Naive thymus-derived CD8-positive, alpha-beta T cell (primary cell): Measurements from ENCODE around the gene IL12RB2. TPM values are rescaled to one million over a fixed set of nuclear protein-coding genes. Genes with fewer than 3 reads are reported as not detected.
A peak's percentile ranks its signal among the peaks of the same experiment; 100 is the strongest.

Source experiments
- ATAC-seq, 2 donors: fragments of 150-1000 bp; cut with Tn5 transposase in 1 of 2; sonication (Bioruptor Pico), chemical (Tn5 transposase) in 1 of 2; 1 replicate in 1 of 2; 2 replicates in 1 of 2; pipeline ENCODE4 v1.10.0; 2021; ENCODE audit warnings: mild to moderate bottlenecking in 2 of 2, moderate library complexity in 2 of 2
- POLR2A ChIA-PET: fragments of 350-600 bp; sonication (Branson Sonifier 250); formaldehyde crosslinking; loops from one replicate; lab custom pipeline; 2021; ENCODE audit warnings: antibody characterized with exemption; lab: Charles Lee
- DNase-seq, 10 donors: peaks; one replicate each; pipeline versions ENCODE4 v3.0.0 to v3.0.0-alpha.2; 2020 to 2022
- H3K27ac Mint-ChIP-seq, 10 donors: one replicate each; pipeline ENCODE4 v1.8.0; 2020 to 2022; ENCODE audit warnings: mild to moderate bottlenecking in 10 of 10, mixed read lengths in 10 of 10, moderate library complexity in 4 of 10, inconsistent platforms in 1 of 10
- H3K27me3 Mint-ChIP-seq, 5 donors: one replicate each; pipeline ENCODE4 v1.8.0; 2021 to 2022; ENCODE audit warnings: mixed read lengths in 5 of 5
- H3K36me3 Mint-ChIP-seq, 3 donors: one replicate each; pipeline ENCODE4 v1.8.0; 2020 to 2022; ENCODE audit warnings: mixed read lengths in 3 of 3, mild to moderate bottlenecking in 2 of 3, inconsistent platforms in 1 of 3
- H3K4me1 Mint-ChIP-seq, 4 donors: one replicate each; pipeline ENCODE4 v1.8.0; 2021 to 2022; ENCODE audit warnings: mixed read lengths in 4 of 4
- H3K4me3 Mint-ChIP-seq, 10 donors: one replicate each; pipeline ENCODE4 v1.8.0; 2020 to 2022; ENCODE audit warnings: mild to moderate bottlenecking in 10 of 10, mixed read lengths in 10 of 10, moderate library complexity in 6 of 10, inconsistent platforms in 1 of 10
- H3K9me3 Mint-ChIP-seq, 9 donors: one replicate each; pipeline ENCODE4 v1.8.0; 2020 to 2022; ENCODE audit warnings: mixed read lengths in 9 of 9, mild to moderate bottlenecking in 3 of 9, inconsistent platforms in 1 of 9, moderate library complexity in 1 of 9
- polyA plus RNA-seq, 3 donors: library from polyadenylated mRNA; unstranded; fragments of 300-500 nt; fragmentation: Illumina TruSeq; gene quantifications; one replicate each; pipeline ENCODE4 v1.2.3, GENCODE V29; 2021
- total RNA-seq, 8 experiments: library from RNA in 2 of 8; stranded (reverse) in 2 of 8; gene quantifications; one replicate each; pipeline ENCODE4 v1.2.3 and lab custom pipeline; 2021 to 2026

Gene IL12RB2, protein sequence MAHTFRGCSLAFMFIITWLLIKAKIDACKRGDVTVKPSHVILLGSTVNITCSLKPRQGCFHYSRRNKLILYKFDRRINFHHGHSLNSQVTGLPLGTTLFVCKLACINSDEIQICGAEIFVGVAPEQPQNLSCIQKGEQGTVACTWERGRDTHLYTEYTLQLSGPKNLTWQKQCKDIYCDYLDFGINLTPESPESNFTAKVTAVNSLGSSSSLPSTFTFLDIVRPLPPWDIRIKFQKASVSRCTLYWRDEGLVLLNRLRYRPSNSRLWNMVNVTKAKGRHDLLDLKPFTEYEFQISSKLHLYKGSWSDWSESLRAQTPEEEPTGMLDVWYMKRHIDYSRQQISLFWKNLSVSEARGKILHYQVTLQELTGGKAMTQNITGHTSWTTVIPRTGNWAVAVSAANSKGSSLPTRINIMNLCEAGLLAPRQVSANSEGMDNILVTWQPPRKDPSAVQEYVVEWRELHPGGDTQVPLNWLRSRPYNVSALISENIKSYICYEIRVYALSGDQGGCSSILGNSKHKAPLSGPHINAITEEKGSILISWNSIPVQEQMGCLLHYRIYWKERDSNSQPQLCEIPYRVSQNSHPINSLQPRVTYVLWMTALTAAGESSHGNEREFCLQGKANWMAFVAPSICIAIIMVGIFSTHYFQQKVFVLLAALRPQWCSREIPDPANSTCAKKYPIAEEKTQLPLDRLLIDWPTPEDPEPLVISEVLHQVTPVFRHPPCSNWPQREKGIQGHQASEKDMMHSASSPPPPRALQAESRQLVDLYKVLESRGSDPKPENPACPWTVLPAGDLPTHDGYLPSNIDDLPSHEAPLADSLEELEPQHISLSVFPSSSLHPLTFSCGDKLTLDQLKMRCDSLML
- total RNA-seq (not detected), polyA plus RNA-seq (under 1 TPM; 0.11 to 0.52 (median 0.11) TPM), total RNA-seq (lab: John Stamatoyannopoulos, UW) (0.14 to 6.4 (median 0.71) reads per million in 6 experiments)

DNA sequence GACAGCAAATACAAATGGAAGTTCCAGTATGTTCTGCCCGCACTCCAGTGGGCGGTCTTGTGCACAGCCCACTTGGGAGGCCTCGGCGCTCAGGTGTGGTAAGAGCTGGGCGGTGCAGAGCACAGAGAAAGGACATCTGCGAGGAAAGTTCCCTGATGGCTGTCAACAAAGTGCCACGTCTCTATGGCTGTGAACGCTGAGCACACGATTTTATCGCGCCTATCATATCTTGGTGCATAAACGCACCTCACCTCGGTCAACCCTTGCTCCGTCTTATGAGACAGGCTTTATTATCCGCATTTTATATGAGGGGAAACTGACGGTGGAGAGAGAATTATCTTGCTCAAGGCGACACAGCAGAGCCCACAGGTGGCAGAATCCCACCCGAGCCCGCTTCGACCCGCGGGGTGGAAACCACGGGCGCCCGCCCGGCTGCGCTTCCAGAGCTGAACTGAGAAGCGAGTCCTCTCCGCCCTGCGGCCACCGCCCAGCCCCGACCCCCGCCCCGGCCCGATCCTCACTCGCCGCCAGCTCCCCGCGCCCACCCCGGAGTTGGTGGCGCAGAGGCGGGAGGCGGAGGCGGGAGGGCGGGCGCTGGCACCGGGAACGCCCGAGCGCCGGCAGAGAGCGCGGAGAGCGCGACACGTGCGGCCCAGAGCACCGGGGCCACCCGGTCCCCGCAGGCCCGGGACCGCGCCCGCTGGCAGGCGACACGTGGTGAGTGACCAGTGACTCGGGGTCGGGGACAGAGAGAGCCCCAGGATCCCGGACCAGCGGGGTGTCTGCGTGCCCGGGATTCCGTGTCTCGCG lies at the start of gene IL12RB2:
TSS of gene IL12RB2 (plus strand) at position 623 of the 810 bp plus-strand sequence. CDS start 12,496 bp downstream, outside the sequence.
- POLR2A ChIA-PET, result no interaction called here
- H3K27ac Mint-ChIP-seq, result peak within 1 kb of the TSS in 2 of 10 donors; percentile 33 to 65
- H3K4me1 Mint-ChIP-seq, result peaks cover 3 to 19% (median 10%) of the 10 kb centered on the region in 4 donors
- peaks cover 15 to 30% (median 19%) of the 10 kb centered on the region in 5 donors for H3K27me3 Mint-ChIP-seq
- peak within 1 kb of the TSS; percentile 72 to 89 (median 84) for H3K4me3 Mint-ChIP-seq
- H3K36me3 Mint-ChIP-seq, result peaks cover 0 to 2% (median 0%) of the 10 kb centered on the region in 3 donors
- ATAC-seq, result peak; percentile 77
- peak in 6 of 10 donors; percentile 3 to 22 (median 16) for DNase-seq
- no peaks in the 10 kb centered on the region for H3K9me3 Mint-ChIP-seq

DNA sequence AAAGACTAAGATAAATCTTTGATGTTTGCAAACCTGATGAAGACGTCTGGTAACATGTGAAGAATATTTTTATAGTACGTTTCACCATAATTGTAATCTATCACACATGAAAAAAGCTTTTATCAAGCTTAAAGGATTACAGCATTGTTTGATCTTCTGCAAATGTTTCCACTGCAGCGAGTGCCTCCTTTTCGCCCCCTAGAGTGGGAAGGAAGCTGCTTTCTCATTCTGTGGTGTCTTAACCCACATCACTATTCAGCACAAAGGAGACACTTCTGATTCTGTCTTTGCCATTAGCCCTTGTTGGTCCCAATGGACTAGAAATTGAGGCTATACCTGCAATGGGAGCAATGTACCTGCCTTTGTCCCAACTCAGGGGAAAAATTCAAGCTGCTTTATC lies 46.0 kb upstream of the IL12RB2 start:
- Mint-ChIP-seq H3K27ac (peak overlapping the region in 2 of 10 donors; percentile 7 to 51), H3K9me3 (no peaks in the 10 kb centered on the region), H3K4me1 (peaks cover 13 to 38% (median 28%) of the 10 kb centered on the region in 4 donors), H3K36me3 (no peaks in the 10 kb centered on the region), H3K27me3 (no peaks in the 10 kb centered on the region), H3K4me3 (peak overlapping the region in 7 of 10 donors; percentile 2 to 57 (median 29))
- POLR2A ChIA-PET, result no interaction called here
- peak in 9 of 10 donors; percentile 1 to 65 (median 41) for DNase-seq
- ATAC-seq, result peak; percentile 94 to 97

DNA sequence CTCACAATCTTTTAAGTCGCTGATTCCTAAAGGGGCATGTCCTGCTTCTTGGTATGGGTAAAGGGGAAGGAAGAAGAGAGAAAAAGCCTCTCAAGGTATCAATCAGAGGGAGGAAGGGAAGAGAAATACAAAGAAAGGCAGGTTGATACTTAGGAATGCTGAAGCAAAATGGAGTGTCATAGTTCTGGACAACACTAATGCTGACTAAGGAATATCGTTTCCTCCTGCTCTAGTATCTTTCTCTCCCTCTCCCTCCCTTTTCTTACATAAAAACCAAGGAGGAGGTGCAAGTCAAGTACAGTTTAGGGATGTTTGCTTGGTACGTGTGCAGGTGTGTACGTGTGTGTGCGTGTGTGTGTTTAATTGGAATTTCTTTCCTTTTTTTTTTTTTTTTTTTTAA lies 44.9 kb upstream of the IL12RB2 start:
- no peak overlapping the region for H3K27ac Mint-ChIP-seq
- peaks cover 13 to 38% (median 28%) of the 10 kb centered on the region in 4 donors for H3K4me1 Mint-ChIP-seq
- H3K27me3 Mint-ChIP-seq, result no peaks in the 10 kb centered on the region
- POLR2A ChIA-PET, result no interaction called here
- ATAC-seq (no peak), DNase-seq (no peak)
- no peaks in the 10 kb centered on the region for H3K9me3 Mint-ChIP-seq
- H3K4me3 Mint-ChIP-seq, result no peak overlapping the region
- H3K36me3 Mint-ChIP-seq, result no peaks in the 10 kb centered on the region

DNA sequence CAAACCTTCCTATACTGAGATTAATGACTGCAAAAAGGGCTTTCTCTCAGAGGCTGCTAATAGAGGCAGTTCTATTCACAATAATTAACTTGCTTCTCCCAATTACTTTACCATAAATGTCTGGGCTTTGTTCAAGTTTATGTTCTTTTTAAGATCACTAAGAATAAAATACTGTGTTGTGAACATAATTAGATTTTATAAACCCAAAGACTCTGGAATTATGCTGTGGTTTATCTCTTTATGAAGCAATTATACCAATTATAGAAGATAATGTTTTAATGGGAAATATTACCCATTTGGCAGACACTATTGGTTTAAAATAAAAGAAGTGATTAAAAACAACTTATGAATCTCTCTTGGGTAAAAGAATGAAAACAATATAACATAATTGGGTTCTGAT lies 43.5 kb upstream of the IL12RB2 start:
- Mint-ChIP-seq H3K4me1 (peaks cover 13 to 38% (median 28%) of the 10 kb centered on the region in 4 donors), H3K4me3 (peak overlapping the region in 1 of 10 donors; percentile 73), H3K36me3 (no peaks in the 10 kb centered on the region), H3K27ac (peak overlapping the region in 1 of 10 donors; percentile 75), H3K27me3 (no peaks in the 10 kb centered on the region), H3K9me3 (no peaks in the 10 kb centered on the region)
- POLR2A ChIA-PET, result interaction anchor here (0.7 kb wide), 1 partner anchor 172 kb away, joined by 3 read pairs; no protein-coding TSS in a partner anchor
- no peak for ATAC-seq
- DNase-seq, result no peak

DNA sequence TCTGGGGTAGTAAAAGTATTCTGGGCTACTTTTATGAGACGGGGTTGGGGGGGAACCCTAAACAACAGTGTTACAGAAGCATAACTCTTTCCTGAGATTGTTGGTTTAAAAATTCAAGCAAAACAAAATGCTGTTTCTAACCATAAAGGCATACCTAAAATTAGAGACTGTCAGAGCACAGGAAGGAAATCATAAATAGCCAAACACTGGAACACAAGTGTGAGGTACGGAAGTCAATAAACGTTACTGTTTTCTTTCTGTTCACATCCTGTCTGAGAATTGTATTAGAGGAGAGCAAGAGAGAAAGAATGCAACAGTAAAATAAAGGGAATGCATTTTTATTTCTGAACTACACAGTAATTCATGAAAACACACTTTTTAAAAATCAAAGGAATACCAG lies 42.8 kb upstream of the IL12RB2 start:
- POLR2A ChIA-PET, result no interaction called here
- peak overlapping the region in 9 of 10 donors; percentile 33 to 73 (median 59) for H3K4me3 Mint-ChIP-seq
- no peaks in the 10 kb centered on the region for H3K9me3 Mint-ChIP-seq
- ATAC-seq, result peak in 1 of 2 donors; percentile 54
- peak in 3 of 10 donors; percentile 3 to 23 (median 18) for DNase-seq
- peaks cover 13 to 38% (median 28%) of the 10 kb centered on the region in 4 donors for H3K4me1 Mint-ChIP-seq
- H3K36me3 Mint-ChIP-seq, result peaks cover 0 to under 1% (median 0%) of the 10 kb centered on the region in 3 donors
- no peaks in the 10 kb centered on the region for H3K27me3 Mint-ChIP-seq
- H3K27ac Mint-ChIP-seq, result peak overlapping the region in 7 of 10 donors; percentile 1 to 85 (median 68)

DNA sequence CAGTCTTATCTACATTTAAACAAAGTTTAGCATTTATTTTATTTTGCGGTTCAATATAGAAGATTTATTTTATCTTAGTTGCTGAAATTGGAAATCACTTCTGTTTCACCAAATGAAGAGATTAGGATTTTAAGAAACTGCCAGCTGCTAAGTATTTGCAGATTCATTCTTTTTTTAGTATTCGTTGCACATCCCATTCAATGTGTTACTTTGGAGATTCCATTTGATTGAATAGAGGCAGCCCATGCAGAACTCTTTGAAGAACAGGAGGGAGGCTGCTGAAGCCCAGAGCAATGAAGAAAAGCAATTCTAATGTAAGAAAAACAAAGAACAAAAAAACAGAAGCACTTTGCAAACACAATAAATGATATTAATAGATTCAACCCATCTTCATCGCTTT lies 38.6 kb upstream of the IL12RB2 start:
- Mint-ChIP-seq H3K4me1 (peaks cover 3 to 14% (median 9%) of the 10 kb centered on the region in 4 donors), H3K36me3 (peaks cover 0 to 12% (median 0%) of the 10 kb centered on the region in 3 donors), H3K9me3 (peaks cover 0 to 11% (median 4%) of the 10 kb centered on the region in 9 donors), H3K27ac (no peak overlapping the region), H3K27me3 (no peaks in the 10 kb centered on the region), H3K4me3 (no peak overlapping the region)
- POLR2A ChIA-PET, result no interaction called here
- DNase-seq, result no peak
- ATAC-seq, result no peak

DNA sequence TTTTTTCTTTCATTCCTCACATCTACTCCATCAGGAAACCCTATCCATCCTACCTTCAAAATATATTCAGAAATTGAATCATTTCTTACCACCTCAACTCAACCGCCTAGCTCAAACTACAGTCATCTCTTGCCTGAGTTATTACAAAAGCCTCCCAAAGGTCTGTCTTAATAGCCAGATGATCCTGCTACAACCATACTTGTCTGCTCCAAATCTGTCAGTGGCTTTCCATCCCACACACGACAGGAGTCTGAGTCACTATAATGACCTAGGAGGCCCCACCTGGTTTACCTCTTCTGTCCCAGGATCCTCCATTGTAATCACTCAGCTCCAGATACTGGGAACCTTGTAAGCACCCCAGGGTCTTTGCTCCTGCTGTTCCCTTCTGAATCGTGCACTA lies 37.1 kb upstream of the IL12RB2 start:
- Mint-ChIP-seq H3K4me1 (peaks cover 3 to 15% (median 9%) of the 10 kb centered on the region in 4 donors), H3K4me3 (no peak overlapping the region), H3K36me3 (peaks cover 0 to 12% (median 0%) of the 10 kb centered on the region in 3 donors), H3K27ac (no peak overlapping the region), H3K9me3 (peaks cover 0 to 11% (median 4%) of the 10 kb centered on the region in 9 donors), H3K27me3 (no peaks in the 10 kb centered on the region)
- no peak for ATAC-seq
- POLR2A ChIA-PET, result no interaction called here
- DNase-seq, result no peak

DNA sequence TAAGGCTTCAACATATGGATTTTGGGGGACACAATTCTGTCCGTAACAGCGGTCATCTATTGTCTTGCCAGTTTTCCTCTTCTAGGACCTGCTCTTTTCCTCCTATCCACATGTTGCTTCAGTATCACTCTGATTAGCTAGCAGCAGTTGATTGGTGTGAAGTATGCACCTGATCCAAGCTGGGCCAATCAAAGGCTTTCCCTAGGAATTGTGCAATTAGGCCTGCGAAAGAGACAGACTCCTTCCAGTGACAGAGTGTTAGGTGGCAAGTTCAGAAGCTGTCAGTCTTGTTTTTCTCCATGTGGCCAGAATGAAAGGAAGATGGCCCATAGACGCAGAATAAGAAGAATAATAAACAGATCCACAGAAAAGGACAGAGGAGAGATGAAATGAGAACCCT lies 34.1 kb upstream of the IL12RB2 start:
- peak overlapping the region in 1 of 10 donors; percentile 33 for H3K27ac Mint-ChIP-seq
- ATAC-seq, result no peak

DNA sequence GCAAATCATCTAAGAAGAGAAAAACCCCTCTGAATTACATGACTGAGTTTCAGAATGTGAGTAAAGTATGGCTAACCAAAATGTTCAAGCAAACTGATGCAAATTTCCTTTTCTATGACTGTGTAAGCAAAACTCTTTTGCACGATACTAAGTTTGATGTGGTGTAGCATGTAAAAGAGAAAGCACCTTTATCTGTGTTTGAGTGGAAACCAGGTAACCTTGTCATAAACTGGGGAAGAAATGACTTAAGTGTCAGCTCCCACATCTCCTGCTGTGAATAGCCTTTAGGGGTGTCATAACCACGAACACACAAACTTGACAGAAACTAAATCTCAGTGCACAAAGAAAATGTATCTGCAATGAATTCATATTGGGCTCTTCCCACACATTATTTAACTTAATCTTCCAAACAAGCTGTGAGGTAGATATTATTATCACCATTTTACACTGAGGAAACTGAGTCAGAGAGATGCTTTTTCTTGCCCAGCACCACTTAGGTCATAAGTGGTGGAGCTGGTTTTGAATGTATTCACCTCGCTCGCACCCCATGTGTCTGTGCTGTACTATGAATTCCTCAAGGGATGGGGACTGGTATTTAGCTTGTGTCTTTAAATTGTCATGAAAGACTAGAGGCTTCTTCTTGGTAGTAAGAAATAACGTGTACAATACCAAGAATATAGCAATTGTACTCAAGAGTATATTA lies 32.9 kb upstream of the IL12RB2 start:
- ATAC-seq (peak; percentile 35 to 89), DNase-seq (peak in 3 of 10 donors; percentile 30 to 38 (median 37))
- Mint-ChIP-seq H3K4me3 (no peak overlapping the region), H3K36me3 (peaks cover 0 to 12% (median 0%) of the 10 kb centered on the region in 3 donors), H3K27ac (peak overlapping the region in 4 of 10 donors; percentile 15 to 58 (median 18)), H3K4me1 (peaks cover 3 to 13% (median 8%) of the 10 kb centered on the region in 4 donors), H3K27me3 (no peaks in the 10 kb centered on the region), H3K9me3 (peaks cover 0 to 11% (median 4%) of the 10 kb centered on the region in 9 donors)
- POLR2A ChIA-PET, result no interaction called here

More for the DNA sequence above, 34.1 kb upstream of the IL12RB2 start:
- POLR2A ChIA-PET, result no interaction called here
- H3K4me3 Mint-ChIP-seq, result no peak overlapping the region
- peaks cover 0 to 11% (median 4%) of the 10 kb centered on the region in 9 donors for H3K9me3 Mint-ChIP-seq
- no peak for DNase-seq
- H3K36me3 Mint-ChIP-seq, result peaks cover 0 to 12% (median 0%) of the 10 kb centered on the region in 3 donors
- no peaks in the 10 kb centered on the region for H3K27me3 Mint-ChIP-seq
- H3K4me1 Mint-ChIP-seq, result peaks cover 3 to 13% (median 8%) of the 10 kb centered on the region in 4 donors

DNA sequence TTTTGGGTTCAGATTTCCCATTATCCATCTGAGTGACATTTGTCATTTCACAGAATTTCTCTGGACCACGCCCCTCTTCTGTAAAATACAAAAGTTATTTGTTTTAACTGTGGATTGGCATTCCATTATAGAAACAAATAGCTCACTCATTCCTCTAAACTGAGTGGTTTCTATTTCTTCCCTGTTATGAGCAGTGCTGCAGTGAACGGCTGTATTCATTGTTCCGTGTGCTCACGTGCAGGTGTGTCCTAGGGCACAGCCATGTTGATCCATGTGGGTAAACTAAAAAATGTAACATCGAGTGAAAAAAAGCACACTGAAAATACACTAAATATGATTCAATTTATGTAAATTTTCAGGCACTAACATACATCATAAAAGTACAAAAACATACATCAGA lies 27.0 kb upstream of the IL12RB2 start:
- no peak for ATAC-seq
- H3K27me3 Mint-ChIP-seq, result no peaks in the 10 kb centered on the region
- H3K4me1 Mint-ChIP-seq, result peaks cover 0 to 2% (median 0%) of the 10 kb centered on the region in 4 donors
- H3K9me3 Mint-ChIP-seq, result peaks cover 0 to 4% (median 0%) of the 10 kb centered on the region in 9 donors
- POLR2A ChIA-PET, result no interaction called here
- H3K27ac Mint-ChIP-seq, result no peak overlapping the region
- no peak for DNase-seq
- no peak overlapping the region for H3K4me3 Mint-ChIP-seq
- no peaks in the 10 kb centered on the region for H3K36me3 Mint-ChIP-seq

DNA sequence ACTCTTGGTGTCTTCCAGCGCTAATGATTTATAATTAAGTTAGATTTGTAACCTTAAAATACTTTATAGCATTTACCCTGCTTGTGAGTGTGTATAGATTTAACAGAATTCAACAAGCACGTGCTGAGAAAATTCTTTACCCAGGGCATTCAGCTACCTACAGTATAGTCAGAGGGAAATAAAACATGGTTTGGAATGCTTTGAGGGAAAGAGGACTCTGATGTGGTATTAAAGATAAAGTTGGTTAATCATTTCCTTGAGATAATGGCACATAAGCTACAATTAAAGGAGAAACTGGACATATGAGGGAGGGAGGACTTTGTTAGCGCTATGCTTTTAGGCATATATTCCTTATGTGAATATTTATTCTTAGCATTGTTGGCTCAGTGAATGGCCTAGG lies 26.4 kb upstream of the IL12RB2 start:
- POLR2A ChIA-PET, result no interaction called here

More for the DNA sequence above, 26.4 kb upstream of the IL12RB2 start:
- Mint-ChIP-seq H3K4me1 (peaks cover 0 to 4% (median under 1%) of the 10 kb centered on the region in 4 donors), H3K27ac (no peak overlapping the region), H3K4me3 (no peak overlapping the region), H3K27me3 (no peaks in the 10 kb centered on the region), H3K9me3 (no peaks in the 10 kb centered on the region), H3K36me3 (no peaks in the 10 kb centered on the region)
- DNase-seq, result no peak
- no peak for ATAC-seq
